ENCODE measurements around the gene GSTM2.
"Not testable (repeated sequence)": the region's sequence is repeated elsewhere in the genome, so short reads cannot be mapped to it uniquely, and the experiment has no call there.

Gene GSTM2

DNA sequence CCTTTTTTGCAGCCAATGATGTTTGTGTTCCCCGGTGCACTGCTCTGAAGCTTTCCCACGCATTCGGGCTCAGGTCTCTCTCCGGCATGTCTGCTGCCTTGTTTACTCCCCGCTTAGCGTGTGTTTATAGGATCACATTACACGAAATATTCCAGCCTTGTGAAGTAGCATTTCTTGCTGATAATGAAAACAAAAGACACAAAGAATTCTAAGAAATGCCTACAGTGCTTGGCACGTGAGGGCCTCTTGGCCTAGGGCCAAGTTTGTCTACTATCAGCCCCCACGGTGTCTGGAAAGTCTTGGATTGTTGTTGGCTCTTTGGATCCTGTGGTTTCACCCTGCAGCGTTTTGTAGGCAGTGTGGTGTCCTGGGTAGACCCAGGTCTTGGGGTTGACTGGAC lies 23.2 kb upstream of the GSTM2 start:
- no peak for DNase-seq (ENCODE audit: low read depth)

DNA sequence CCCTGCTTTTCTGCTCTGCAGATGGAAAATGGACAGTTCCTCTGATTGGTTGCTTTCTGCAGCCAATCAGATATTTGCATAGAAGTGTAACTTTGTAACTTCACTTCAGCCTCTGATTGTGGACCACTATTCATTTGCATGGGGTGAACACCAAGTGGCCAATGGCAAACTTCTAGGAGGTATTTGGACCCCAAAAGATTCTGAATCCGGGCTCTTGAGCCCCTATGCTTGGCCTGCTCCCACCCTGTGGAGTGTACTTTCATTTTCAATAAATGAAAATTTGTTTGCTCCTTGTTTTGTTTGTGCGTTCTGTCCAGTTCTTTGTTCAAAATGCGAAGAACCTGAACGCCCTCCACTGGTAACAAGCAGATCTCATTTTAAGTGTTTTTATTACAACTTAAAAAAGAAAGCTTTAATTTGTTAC lies 18.4 kb upstream of the GSTM2 start:
- DNase-seq (ENCODE audit: low read depth), result no peak

DNA sequence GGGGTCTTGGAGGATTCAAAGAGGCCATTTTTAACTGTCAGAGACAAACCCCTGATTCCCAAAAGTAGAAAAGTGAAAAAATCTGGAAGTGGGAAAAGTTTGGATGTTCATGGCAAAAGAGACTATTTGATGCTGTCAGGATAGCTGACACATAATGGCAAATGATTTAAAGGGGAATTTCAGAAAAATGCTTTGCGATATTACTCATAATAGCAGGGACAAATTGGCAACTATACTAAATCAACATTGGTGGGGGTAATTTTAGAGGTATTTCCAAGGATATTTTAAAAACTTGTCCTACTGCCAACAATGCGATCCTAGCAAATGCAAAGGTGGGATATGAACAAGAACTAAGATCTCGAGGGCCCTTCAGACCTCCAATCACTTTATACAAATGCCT lies 17.2 kb upstream of the GSTM2 start:
- DNase-seq (ENCODE audit: low read depth), result no peak

DNA sequence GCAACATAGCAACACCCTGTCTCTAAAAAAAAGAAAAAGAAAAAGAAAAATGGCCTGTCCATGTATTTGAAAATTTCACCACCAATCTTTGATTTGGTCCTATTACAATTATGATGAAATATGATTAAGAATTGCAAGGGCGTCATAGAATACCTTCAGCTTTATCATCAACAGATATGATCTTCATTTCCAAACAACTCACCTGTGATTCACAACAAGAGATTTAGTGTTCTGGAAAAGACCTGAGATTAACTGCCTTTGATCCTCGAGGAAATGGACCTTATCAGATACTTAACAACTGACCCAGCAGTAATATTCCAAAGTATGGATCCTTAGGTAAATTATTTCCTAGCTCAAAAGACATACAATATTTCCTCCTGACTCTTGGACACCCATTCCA lies 15.5 kb upstream of the GSTM2 start:
- no peak for DNase-seq (ENCODE audit: low read depth)

DNA sequence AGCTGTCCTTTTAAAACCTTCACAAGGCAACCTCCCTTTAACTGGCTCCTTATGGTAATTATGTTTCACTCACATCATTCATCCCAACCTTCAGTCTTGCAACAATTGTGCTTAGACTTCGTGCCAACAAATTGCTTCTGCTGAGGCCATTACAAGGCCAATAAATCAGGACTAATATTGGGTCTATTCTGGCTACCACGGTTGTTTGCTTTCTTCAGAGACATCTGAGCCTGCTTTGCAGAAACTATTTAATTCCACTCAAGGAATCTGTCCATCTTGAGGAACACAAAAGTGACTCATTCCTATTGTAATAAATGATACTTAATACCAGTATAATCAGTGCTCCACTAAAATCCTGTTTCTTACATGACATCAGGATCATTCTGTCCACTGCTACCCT lies 14.6 kb upstream of the GSTM2 start:
- DNase-seq (ENCODE audit: low read depth), result no peak

DNA sequence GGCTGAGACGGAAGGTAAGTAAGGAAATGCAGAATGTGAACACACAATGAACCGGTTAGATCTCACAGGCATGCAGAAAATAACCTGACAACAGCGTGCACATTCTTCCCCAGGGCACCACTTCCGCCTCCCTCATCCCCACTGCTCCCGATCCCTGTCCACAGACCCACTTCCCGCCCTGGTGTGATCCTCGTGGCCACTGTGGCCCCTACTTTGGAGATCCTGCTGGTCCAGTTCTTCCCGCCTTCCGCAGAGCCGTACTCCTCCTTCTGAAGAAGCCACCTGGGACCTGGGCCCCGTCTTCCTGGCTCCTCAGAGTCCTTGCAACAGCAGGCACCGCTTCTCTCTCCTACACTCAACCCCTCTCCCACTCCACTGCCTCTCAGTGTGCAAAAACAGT lies 13.3 kb upstream of the GSTM2 start:
- DNase-seq (ENCODE audit: low read depth), result no peak

DNA sequence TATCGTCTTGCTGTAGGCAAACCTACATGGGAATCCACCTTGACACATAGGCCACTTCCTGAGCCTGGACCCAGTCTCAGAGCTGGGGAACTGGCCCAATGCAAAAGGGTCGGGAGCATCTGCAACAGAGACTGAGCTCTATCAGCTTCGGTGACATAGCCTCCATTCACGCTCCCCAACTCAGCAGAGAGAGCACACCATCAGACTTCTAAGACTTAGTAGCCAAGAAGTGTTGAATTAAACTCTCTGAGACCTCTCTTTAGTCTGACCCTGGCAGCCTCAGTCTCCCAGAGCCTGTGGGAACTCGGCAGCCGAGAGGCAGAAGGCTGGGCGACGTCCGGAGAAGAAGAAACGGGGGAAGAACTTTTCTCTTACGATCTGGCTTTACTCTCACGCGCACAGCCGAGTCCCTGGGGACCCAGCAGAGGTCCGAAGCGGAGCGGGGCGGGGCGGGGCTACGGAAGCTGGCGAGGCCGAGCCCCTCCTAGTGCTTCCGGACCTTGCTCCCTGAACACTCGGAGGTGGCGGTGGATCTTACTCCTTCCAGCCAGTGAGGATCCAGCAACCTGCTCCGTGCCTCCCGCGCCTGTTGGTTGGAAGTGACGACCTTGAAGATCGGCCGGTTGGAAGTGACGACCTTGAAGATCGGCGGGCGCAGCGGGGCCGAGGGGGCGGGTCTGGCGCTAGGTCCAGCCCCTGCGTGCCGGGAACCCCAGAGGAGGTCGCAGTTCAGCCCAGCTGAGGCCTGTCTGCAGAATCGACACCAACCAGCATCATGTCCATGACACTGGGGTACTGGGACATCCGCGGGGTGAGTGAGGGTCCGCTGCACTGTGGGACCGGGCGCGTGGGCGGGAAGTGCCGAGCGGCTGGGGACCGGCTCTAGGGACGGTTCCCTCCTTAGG lies 12.0 kb upstream of the GSTM2 start, which contains the start of gene GSTM4:
TSS of gene GSTM4 (plus strand) at position 485 of the 905 bp plus-strand sequence. CDS start at position 776, 291 bp downstream.
- no peak for DNase-seq (ENCODE audit: low read depth)

DNA sequence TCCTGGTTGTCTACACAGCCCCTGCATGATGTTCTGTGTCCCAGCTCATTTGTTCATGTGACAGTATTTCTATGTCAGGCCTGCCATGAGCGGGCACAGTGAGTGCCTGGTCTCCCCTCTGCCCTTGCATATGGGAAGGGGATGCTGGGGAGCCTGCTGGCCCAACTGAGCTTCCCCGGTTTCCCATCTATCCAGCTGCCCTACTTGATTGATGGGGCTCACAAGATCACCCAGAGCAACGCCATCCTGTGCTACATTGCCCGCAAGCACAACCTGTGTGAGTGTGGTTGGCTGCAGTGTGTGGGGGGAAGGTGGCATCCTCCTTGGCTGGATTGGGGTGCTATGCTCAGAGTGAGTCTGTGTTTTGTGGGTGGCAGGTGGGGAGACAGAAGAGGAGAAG lies 10.5 kb upstream of the GSTM2 start:
- no peak for DNase-seq (ENCODE audit: low read depth)

DNA sequence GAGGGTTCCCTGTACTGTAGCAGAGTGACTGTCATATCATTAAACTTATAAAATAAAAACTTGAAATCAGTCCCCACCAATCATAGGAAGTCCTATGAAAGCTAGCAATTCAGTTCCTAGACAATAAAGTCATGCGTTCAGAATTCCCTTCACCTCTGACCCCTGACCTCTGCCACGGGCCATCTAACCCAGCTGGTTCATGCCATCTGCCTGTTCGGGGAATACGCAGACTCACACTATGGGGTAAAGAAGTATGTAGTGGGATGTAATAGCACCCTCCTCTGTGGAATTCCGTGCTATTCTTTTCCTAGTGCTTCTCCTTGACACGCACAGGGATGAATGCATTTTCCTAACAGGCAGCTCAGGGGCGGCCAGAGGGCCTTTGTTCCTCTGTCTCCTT lies 9.9 kb upstream of the GSTM2 start:
- no peak for DNase-seq (ENCODE audit: low read depth)

DNA sequence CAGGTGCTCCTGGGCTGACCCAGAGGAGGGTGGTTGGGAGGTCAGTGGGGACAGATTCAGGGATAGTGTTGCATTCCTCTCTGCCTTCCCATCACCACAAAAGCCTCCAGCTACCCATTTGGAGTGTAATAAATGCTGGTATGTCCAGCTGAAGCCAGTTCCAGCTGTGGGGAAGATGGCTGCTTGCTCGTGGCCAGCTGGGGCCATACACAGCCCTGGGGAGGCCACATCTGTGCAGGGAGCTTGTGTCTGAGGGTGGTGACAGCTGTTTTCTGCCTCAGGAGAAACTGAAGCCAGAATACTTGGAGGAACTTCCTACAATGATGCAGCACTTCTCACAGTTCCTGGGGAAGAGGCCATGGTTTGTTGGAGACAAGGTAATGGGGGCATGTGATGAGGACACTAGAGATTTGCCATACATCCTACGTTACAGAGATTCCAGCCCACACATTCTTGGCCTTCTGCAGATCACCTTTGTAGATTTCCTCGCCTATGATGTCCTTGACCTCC lies 9.3 kb upstream of the GSTM2 start:
- DNase-seq (ENCODE audit: low read depth), result no peak

DNA sequence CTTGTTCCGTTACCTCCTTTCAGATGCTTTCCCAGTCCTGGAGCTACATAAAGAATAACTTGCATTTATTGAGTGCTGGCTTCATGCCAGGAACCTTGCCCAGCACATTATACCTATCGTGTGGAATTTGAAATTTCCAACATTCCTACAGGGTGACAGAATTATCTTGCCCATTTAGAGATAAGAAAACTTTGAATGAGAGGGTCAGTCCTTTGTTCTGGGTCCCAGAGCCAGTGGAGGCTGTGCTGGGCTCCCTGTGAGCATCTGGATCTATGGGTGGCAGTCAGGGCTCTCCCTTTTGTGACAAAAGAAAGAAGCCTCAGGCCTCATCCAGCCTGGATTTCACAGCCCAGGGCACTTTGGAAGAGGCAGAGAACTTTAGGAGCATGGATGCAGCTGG lies 8.7 kb upstream of the GSTM2 start:
- DNase-seq (ENCODE audit: low read depth), result no peak

DNA sequence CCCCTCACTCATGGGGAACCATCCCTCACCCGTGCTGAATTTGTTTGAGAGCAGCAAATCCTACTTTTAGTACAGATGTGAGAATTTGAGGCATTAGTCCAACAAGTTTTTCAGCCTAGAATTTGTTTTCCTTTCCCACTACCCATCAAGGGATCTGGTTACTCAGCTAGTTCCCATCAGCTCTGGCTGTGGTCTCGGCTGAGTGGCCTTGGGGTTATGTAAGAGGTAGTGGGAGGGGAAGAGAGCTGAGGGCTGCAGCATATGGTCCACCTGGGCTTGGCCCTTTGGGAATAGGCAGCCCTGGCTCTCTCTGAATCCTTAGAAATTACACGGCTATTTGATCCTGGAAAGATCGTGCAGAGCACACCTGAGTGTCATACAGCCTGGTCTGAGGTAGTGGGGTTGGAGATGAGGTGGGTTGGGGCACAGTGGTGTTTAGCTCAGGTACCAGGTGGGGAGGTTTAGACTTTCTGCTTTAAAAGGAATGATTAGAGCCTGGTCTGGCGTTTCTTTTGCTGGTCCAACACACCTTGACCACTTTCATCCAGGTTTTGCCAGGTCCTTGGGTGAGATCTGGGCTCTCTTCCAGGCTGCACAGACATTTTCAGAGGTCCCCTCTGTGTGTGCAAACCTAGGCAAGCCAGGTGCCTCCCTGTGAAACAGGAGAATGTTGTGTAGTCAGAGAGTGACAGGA lies 7.7 kb upstream of the GSTM2 start:
- DNase-seq (ENCODE audit: low read depth), result no peak

DNA sequence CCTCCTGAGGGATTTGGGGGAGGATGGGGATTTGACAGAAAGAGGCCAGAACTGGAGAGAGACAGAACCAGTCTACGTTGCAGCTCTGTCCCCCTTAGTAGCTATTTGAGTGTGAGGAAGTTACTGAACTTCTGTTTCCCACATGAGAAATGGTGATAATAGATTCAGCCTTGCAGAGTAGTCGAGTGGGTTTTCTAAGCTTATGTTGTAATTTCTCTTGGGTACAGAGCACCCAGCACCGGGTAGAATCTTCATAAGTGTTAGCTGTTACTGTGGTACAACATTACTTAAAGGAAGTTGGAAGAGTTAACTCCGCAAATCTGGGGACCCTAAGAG lies 7.2 kb upstream of the GSTM2 start:
- not testable (repeated sequence) for DNase-seq (ENCODE audit: low read depth)

DNA sequence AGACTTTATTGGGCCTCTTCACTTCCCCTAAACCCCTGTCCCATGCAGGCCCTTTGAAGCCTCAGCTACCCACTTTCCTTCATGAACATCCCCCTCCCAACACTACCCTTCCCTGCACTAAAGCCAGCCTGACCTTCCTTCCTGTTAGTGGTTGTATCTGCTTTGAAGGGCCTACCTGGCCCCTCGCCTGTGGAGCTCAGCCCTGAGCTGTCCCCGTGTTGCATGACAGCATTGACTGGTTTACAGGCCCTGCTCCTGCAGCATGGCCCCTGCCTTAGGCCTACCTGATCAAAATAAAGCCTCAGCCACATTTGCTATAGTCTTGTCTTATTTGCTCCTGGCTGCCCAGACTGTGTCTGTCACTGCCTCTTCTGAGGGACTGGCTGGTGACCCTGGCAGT lies 6.5 kb upstream of the GSTM2 start:
- no peak for DNase-seq (ENCODE audit: low read depth)

DNA sequence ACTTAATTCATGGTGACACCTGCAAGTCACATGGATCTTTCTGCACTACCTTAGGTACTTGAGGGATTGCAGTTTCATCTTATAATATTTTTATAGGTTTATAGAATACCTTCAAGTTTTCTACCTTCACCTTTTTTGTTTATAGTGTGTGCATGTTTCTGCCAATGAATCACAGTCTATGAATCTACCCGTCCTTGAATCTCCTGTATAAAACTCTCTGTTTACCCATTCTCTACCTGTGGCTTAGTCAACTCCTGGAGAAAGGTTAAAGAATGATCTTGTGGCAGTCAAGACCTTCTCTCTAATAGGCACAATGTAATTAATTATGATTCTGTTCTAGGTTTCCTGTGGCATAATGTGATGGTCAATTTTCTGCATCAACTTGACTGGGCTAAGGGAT lies 3.2 kb upstream of the GSTM2 start:
- no peak for DNase-seq (ENCODE audit: low read depth)

DNA sequence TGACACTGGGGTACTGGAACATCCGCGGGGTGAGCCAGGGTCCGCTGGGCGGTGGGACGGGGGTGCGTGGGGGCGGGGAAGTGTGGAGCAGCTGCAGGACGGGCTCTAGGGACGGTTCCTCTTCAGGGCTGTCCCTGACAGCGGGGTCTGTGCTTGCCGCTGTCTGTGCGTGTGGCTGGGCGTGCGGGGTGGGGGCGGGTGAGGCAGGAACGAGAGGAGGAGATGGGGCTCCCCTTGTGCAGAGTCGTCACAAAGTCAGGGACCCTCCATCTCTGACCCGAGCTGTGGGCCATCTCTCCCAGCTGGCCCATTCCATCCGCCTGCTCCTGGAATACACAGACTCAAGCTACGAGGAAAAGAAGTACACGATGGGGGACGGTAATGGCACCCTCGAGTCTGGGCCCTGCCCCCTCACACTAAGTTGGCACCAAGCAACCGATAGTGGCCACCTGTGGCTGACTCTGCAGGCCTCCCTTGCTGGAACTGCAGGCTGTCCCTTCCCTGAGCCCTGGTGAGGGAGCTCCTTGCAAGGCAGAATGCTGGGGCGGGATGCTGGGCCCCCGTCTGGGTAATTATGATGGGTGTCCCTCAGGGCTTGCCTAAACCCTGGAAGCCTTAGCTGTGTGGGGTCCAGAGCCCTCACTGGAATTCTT lies 392 bp downstream of the GSTM2 start:
- DNase-seq (ENCODE audit: low read depth), result no peak

DNA sequence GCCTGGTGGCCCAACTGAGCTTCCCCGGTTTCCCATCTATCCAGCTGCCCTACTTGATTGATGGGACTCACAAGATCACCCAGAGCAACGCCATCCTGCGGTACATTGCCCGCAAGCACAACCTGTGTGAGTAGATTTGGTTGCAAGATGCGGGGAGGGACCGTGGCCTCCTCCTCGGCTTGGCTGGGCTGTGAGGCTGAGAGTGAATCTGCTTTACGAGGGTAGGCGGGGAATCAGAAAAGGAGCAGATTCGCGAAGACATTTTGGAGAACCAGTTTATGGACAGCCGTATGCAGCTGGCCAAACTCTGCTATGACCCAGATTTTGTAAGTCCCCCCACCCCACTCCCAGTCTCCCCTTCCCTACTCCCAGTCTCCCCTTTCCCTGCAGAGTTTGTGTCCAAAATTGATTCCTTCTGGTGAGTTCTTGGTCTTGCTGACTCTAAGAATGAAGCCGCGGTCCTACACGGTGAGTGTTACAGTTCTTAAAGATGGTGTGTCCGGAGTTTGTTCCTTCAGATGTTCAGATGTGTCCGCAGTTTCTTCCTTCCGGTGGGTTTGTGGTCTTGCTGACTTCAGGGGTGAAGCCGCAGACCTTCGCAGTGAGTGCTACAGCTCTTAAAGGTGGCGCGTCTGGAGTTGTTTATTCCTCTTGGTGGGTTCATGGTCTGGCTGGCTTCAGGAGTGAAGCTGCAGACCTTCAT lies 1.5 kb downstream of the GSTM2 start:
- DNase-seq (ENCODE audit: low read depth), result no peak

DNA sequence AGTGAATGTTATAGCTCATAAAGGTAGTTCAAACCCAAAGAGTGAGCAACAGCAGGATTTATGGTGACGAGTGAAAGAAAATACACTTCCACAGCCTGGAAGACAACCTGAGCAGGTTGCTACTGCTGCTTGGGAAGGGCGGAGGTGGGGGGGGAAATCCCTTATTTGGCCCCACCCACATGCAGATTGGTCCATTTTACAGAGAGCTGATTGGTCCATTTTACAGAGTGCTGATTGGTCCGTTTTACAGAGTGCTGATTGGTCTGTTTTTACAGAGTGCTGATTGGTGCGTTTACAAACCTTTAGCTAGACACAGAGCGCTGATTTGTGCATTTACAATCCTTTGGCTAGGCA lies 2.1 kb downstream of the GSTM2 start:
- DNase-seq (ENCODE audit: low read depth), result not testable (repeated sequence)

DNA sequence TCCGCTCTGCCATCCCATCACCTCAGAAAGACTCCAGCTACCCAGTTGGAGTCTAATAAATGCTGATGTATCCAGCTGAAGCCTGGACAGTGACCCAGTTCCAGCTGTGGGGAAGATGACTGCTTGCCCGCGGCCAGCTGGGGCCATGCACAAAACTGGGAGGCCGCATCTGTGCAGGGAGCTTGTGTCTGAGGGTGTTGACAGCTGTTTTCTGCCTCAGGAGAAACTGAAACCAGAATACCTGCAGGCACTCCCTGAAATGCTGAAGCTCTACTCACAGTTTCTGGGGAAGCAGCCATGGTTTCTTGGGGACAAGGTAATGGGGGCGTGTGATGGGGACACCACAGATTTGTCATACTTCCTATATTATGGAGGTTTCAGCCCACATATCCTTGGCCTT lies 3.2 kb downstream of the GSTM2 start:
- DNase-seq (ENCODE audit: low read depth), result no peak

DNA sequence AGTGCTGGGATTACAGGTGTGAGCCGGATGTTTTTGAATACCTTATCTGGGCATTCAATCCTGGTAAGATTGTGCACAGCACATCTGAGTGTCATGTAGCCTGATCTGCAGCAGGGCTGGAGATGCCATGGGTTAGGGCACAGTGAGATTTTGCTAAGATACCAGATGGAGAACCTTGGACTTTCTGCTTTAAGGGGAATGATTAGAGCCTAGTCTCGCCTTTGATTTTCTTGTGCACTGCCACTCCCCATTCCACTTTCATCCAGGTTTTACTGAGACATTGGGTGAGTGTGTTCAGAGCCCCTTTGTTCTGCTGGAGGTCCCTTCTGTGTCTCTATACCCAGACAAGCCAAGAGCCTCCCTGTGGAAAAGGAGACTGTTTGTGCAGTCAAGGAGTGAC lies 6.0 kb downstream of the GSTM2 start:
- DNase-seq (ENCODE audit: low read depth), result not testable (repeated sequence)

DNA sequence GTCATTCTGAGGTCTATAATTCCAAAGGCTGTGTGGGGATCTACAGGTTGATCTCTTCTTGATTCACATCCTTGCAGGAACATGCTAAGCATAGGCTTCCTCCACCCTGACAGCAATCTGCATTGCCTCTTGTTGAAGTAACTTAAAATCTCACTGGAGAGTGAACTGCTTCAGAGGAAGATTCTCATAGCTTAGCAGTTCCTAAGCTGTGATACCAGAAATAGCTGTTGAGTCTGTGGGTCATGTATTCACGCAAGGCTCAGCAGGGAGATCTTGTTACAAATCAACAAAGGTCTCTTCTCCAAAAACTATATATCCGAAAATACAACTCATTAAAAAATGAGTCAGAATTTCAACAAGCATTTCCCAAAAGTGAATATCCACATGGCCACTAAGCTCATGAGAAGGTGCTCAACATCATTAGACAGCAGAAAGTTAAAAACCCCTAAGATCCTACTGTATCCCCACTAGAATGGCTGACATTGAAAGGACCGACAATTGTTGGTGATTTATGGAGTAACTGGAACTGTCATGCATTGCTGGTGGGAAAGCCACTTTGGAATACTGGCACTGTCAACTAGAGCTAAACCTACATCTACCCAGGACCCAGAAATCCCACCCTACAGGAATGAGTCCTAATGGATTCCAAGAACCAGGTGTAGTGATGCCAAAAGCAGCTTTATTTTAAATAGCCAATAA lies 9.0 kb downstream of the GSTM2 start:
- DNase-seq (ENCODE audit: low read depth), result not testable (repeated sequence)

DNA sequence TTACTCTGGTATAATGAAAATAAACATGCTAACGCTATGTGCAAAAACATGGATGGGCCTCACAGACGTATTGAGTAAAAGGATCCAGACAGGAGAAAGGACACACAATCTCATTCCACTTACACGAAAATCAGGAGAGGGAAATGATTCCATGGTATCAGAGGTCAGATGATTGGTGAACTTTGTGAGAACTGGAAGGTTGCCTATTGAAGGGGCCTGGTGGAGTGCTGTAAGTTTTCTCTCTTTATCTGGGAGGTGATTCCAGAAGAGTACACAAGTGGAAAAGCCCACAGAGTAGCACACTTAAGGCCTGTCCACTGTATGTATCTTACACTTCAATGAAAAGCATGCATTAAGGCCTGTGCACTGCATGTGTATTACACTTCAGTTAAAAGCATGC lies 9.6 kb downstream of the GSTM2 start:
- DNase-seq (ENCODE audit: low read depth), result no peak
